ENCODE measurements around the gene TM4SF5. TPM values are rescaled to one million over a fixed set of nuclear protein-coding genes. Genes with fewer than 3 reads are reported as not detected.
A peak's percentile ranks its signal among the peaks of the same experiment; 100 is the strongest.

The TM4SF5 gene
- total RNA-seq, 1 donor from 2014 or later = not detected

DNA sequence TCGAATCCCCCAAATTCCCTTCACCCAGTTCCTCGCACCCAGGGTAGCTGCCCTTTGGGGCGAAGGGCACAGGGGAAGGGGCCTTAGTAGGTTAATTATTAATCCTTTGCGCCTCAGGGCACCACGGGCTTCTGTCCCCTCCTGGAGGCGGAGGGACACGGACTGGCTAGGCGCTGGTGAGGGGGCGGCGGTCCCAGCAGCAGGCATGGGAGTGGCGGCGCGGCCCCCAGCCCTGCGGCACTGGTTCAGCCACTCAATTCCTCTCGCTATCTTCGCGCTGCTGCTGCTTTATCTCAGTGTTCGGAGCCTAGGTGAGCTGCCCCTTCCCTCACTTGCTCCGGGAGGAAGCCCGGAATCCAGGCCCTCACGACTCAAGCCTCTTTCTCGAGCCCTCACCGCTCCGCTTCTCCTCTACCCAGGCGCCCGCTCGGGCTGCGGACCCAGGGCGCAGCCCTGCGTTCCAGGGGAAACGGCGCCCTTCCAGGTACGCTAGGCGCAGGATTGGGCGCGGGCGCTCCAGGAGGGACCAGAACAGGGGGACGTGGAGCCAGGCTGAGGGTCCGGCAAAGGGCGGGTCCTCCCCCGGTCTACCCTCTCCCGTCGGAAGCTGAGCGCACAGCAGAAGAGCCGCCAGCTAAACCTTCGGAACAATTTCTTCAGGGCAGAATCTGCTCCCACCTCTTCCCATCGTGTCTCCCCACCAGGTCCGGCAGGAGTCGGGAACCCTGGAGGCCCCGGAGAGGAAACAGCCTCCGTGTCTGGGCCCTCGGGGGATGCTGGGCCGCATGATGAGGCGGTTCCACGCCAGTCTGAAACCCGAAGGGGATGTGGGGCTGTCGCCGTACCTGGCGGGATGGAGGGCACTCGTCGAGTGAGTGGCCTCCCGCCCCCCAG, 17.4 kb downstream of the TM4SF5 start, which contains the start of gene GLTPD2:
Gene GLTPD2 (plus strand): TSS at position 158 of the 894 bp plus-strand sequence. CDS start 48 bp downstream, at position 206.
- Histone ChIP-seq H3K36me3 (ENCODE audit: control insufficient read depth, insufficient read depth, low read length) (no peaks in the 10 kb centered on the region), H3K4me3 (ENCODE audit: low read depth, low read length) (peak within 1 kb of the TSS; percentile 77), H3K27me3 (ENCODE audit: control insufficient read depth, insufficient read depth, low read length) (peaks cover 4% of the 10 kb centered on the region)
- no peak for FAIRE-seq
- DNase-seq (ENCODE audit: low read depth) = no peak
- TF ChIP-seq, protein P1, sequence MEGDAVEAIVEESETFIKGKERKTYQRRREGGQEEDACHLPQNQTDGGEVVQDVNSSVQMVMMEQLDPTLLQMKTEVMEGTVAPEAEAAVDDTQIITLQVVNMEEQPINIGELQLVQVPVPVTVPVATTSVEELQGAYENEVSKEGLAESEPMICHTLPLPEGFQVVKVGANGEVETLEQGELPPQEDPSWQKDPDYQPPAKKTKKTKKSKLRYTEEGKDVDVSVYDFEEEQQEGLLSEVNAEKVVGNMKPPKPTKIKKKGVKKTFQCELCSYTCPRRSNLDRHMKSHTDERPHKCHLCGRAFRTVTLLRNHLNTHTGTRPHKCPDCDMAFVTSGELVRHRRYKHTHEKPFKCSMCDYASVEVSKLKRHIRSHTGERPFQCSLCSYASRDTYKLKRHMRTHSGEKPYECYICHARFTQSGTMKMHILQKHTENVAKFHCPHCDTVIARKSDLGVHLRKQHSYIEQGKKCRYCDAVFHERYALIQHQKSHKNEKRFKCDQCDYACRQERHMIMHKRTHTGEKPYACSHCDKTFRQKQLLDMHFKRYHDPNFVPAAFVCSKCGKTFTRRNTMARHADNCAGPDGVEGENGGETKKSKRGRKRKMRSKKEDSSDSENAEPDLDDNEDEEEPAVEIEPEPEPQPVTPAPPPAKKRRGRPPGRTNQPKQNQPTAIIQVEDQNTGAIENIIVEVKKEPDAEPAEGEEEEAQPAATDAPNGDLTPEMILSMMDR (IDR thresholded peaks at IDR 0.05; ENCODE audit: insufficient read depth, low read length, severe bottlenecking) = no peak

DNA sequence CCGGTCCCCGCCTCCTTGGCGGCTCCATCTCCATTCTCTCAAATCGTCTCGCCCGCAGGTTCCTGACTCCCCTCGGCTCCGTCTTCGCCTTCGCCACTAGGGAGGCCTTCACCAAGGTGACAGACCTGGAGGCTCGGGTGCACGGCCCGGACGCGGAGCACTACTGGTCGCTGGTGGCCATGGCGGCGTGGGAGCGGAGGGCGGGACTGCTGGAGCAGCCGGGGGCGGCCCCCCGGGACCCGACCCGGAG, 17.9 kb downstream of the TM4SF5 start:
- FAIRE-seq = no peak
- Histone ChIP-seq H3K36me3 (ENCODE audit: control insufficient read depth, insufficient read depth, low read length) (no peaks in the 10 kb centered on the region), H3K27me3 (ENCODE audit: control insufficient read depth, insufficient read depth, low read length) (peaks cover 3% of the 10 kb centered on the region), H3K4me3 (ENCODE audit: low read depth, low read length) (peak overlapping the region; percentile 77)
- DNase-seq (ENCODE audit: low read depth) = no peak
- TF ChIP-seq, protein P1 (IDR thresholded peaks at IDR 0.05; ENCODE audit: insufficient read depth, low read length, severe bottlenecking) = no peak

DNA sequence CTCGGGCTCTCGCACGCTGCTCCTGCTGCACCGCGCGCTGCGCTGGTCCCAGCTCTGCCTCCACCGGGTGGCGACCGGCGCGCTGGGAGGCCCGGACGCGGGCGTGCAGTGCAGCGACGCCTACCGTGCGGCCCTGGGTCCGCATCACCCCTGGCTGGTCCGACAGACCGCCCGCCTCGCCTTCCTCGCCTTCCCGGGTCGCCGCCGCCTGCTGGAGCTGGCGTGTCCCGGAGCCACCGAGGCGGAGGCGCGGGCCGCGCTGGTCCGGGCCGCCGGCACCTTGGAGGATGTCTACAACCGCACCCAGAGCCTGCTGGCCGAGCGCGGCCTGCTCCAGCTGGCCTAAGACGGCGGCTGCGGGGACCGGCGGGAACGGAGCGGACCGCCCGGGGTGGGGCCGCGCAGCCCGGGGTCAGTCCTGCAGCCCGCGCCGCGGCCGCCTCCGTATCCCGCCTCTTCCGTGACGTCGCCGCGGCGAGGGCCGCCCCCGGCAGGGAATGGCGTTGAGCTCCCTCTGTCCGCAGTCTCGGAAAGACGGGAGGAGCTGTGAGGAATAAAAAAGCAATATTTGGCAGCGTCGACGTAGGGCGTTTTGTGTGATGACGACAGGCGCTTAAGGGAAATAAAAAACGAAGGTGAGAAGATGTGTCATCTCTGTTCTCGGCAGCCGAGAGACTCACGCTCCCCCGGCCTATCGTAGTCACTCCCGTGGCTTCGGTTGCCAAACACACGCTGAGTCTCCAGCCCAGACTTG, 18.4 kb downstream of the TM4SF5 start:
- peak; percentile 98 for DNase-seq (ENCODE audit: low read depth)
- H3K27me3 ChIP-seq (ENCODE audit: control insufficient read depth, insufficient read depth, low read length) = peaks cover 3% of the 10 kb centered on the region
- peak overlapping the region; percentile 77 for H3K4me3 ChIP-seq (ENCODE audit: low read depth, low read length)
- peak; percentile 93 for FAIRE-seq
- TF ChIP-seq, protein P1 (IDR thresholded peaks at IDR 0.05; ENCODE audit: insufficient read depth, low read length, severe bottlenecking) = peak; percentile 84
- no peaks in the 10 kb centered on the region for H3K36me3 ChIP-seq (ENCODE audit: control insufficient read depth, insufficient read depth, low read length)

DNA sequence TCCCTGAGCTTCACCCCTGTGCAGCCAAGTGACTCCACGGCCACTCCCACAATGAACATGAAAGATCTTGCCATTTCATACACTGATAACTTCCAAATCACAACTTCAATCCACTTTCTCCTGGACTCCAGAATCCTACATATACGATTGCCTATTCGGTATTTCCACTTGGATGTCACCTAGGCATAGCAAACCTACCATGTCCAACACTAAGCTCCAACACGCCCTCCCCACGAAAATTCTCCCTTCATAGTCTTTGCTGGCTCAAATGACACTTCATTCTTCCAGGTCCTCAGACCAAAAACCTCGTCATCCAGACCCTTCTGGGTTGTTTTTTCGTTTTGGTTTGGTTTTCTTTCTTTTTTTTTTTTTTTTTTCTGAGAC, 19.0 kb downstream of the TM4SF5 start:
- Histone ChIP-seq H3K27me3 (ENCODE audit: control insufficient read depth, insufficient read depth, low read length) (no peaks in the 10 kb centered on the region), H3K36me3 (ENCODE audit: control insufficient read depth, insufficient read depth, low read length) (no peaks in the 10 kb centered on the region), H3K4me3 (ENCODE audit: low read depth, low read length) (peak overlapping the region; percentile 77)
- FAIRE-seq = no peak
- TF ChIP-seq, protein P1 (IDR thresholded peaks at IDR 0.05; ENCODE audit: insufficient read depth, low read length, severe bottlenecking) = no peak
- no peak for DNase-seq (ENCODE audit: low read depth)

DNA sequence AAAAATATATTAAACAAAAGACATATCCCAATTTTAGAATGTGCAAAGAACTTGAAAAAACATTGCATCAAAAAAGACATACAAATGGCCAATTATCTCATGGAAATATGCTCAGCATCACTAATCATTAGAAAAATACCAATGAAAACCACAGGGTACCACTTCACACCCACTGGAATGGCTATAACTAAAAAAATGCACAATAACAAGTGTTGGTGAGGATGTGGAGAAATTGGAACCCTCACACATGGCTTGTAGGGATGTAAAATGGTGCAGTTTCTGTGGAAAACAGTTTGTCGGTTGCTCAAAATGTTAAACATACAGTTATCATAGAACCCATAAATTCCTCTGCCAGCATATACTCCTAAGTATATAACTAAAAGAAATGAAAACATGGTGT, 23.5 kb downstream of the TM4SF5 start:
- no peak for DNase-seq (ENCODE audit: low read depth)
- Histone ChIP-seq H3K27me3 (ENCODE audit: control insufficient read depth, insufficient read depth, low read length) (no peaks in the 10 kb centered on the region), H3K4me3 (ENCODE audit: low read depth, low read length) (no peak overlapping the region), H3K36me3 (ENCODE audit: control insufficient read depth, insufficient read depth, low read length) (peaks cover 11% of the 10 kb centered on the region)
- TF ChIP-seq, protein P1 (IDR thresholded peaks at IDR 0.05; ENCODE audit: insufficient read depth, low read length, severe bottlenecking) = no peak
- no peak for FAIRE-seq
